DOHH2 (cell line): ENCODE measurements around the gene MEX3D.
"Not testable (repeated sequence)": the region's sequence is repeated elsewhere in the genome, so short reads cannot be mapped to it uniquely, and the experiment has no call there.

Source experiments
- H3F3A ChIP-seq: fragments of 200-600 bp; sonication (generic), shearing (Covaris generic); 2 replicates; pipeline ENCODE4 v1.6.0; 2016; ENCODE audit warnings: antibody characterized with exemption, mild to moderate bottlenecking; ENCODE audit not compliant: control insufficient read depth, insufficient read depth
- H3K27ac ChIP-seq: fragments of 200-600 bp; sonication (generic); 2 replicates; pipeline ENCODE4 v1.5.1; 2014; ENCODE audit warnings: low read depth, mild to moderate bottlenecking, low read length, moderate library complexity
- H3K27me3 ChIP-seq: fragments of 200-600 bp; sonication (generic); 2 replicates; pipeline ENCODE4 v1.6.1; 2014; ENCODE audit warnings: mild to moderate bottlenecking, low read length, mixed read lengths; ENCODE audit not compliant: control insufficient read depth
- H3K36me3 ChIP-seq: fragments of 200-600 bp; sonication (generic); 2 replicates; pipeline ENCODE4 v1.6.1; 2014; ENCODE audit warnings: mild to moderate bottlenecking, low read length, moderate library complexity, mixed read lengths; ENCODE audit not compliant: control insufficient read depth
- H3K4me1 ChIP-seq: fragments of 200-600 bp; sonication (generic); 2 replicates; pipeline ENCODE4 v1.6.1; 2014; ENCODE audit warnings: mild to moderate bottlenecking, low read length, mixed read lengths; ENCODE audit not compliant: control insufficient read depth
- H3K4me2 ChIP-seq: fragments of 200-600 bp; sonication (generic); 2 replicates; pipeline ENCODE4 v1.6.0; 2014; ENCODE audit warnings: mild to moderate bottlenecking, low read length, moderate library complexity
- H3K4me3 ChIP-seq: fragments of 200-600 bp; sonication (generic); 2 replicates; pipeline ENCODE4 v1.5.1; 2014; ENCODE audit warnings: mild to moderate bottlenecking, low read length, mixed read lengths
- H3K79me2 ChIP-seq: fragments of 200-600 bp; sonication (generic); 2 replicates; pipeline ENCODE4 v1.6.1; 2014; ENCODE audit warnings: mild to moderate bottlenecking, low read length, mixed read lengths; ENCODE audit not compliant: control insufficient read depth
- H3K9me2 ChIP-seq: fragments of 200-600 bp; sonication (generic); replicated peaks from 2 replicates; pipeline ENCODE4 v1.6.1; 2014; ENCODE audit warnings: mild to moderate bottlenecking, low read length, mixed read lengths; ENCODE audit not compliant: control insufficient read depth
- H3K9me3 ChIP-seq: fragments of 200-600 bp; sonication (generic); 2 replicates; pipeline ENCODE4 v1.6.1; 2014; ENCODE audit warnings: antibody characterized with exemption, low read length, mixed read lengths; ENCODE audit not compliant: control insufficient read depth, insufficient read depth
- H4K20me1 ChIP-seq: fragments of 200-600 bp; sonication (generic); 2 replicates; pipeline ENCODE4 v1.6.0; 2014; ENCODE audit warnings: low read depth, mild to moderate bottlenecking, antibody characterized with exemption, low read length, moderate library complexity; ENCODE audit not compliant: control insufficient read depth, insufficient read depth
- CTCF ChIP-seq: fragments of 200-600 bp; sonication (generic); IDR thresholded peaks from one replicate; pipeline ENCODE4 v1.5.1; 2014; ENCODE audit warnings: antibody characterized with exemption, mild to moderate bottlenecking, low read depth, low read length; ENCODE audit not compliant: poor library complexity, severe bottlenecking
- EZH2phosphoT487 ChIP-seq: fragments of 200-600 bp; sonication (generic); IDR thresholded peaks from 2 replicates; pipeline ENCODE4 v1.6.1; 2017; ENCODE audit warnings: borderline replicate concordance, mild to moderate bottlenecking, antibody characterized with exemption, low read length, moderate library complexity, mixed read lengths

The MEX3D gene

GRCh38 chr19:1521636-1522035, 46.5 kb downstream of the MEX3D start:
- H3K9me2 ChIP-seq, result no peaks in the 10 kb centered on the region
- H4K20me1 ChIP-seq, result no peaks in the 10 kb centered on the region
- no peaks in the 10 kb centered on the region for H3K36me3 ChIP-seq
- no peaks in the 10 kb centered on the region for H3F3A ChIP-seq
- no peaks in the 10 kb centered on the region for H3K27me3 ChIP-seq
- H3K4me2 ChIP-seq, result no peak overlapping the region
- H3K9me3 ChIP-seq, result no peaks in the 10 kb centered on the region
- no peak overlapping the region for H3K4me3 ChIP-seq
- no peak overlapping the region for H3K27ac ChIP-seq
- H3K4me1 ChIP-seq, result no peaks in the 10 kb centered on the region
- TF ChIP-seq CTCF (no peak), EZH2phosphoT487 (no peak)
- H3K79me2 ChIP-seq, result no peaks in the 10 kb centered on the region

DNA sequence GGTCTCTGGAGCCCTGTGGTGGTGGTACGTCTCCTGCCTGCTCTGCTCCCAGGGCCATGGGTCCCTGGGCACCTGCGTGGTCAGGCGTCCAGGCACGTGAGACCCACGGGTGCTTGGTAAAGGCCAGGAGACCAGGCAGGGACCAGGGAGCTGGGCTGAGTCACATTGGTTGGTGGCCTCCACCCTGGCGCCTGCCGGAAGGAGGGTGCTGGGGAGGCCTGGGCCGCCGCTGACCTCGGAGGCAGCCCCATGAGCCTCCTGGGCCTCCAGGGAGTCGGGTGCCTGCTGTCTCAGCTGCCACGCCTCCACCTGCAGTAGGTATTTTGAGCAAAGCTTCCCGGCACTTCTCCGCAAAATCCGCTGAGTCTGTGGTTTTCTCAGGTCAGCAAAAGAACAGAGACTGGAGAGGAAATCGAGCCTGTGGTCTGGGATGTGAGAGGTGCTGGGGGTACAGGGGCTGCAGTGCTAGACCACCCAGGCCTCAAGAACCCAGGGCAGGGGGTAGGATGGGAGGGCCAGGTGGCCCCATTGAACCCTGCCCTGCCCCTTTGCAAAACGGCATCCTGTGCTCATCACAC, 47.8 kb downstream of the MEX3D start:
- no peak overlapping the region for H3K4me2 ChIP-seq
- H3K9me2 ChIP-seq, result no peaks in the 10 kb centered on the region
- H3K79me2 ChIP-seq, result no peaks in the 10 kb centered on the region
- H3K27ac ChIP-seq, result no peak overlapping the region
- TF ChIP-seq EZH2phosphoT487 (no peak), CTCF (no peak)
- no peaks in the 10 kb centered on the region for H3K27me3 ChIP-seq
- no peaks in the 10 kb centered on the region for H3K4me1 ChIP-seq
- H3K36me3 ChIP-seq, result no peaks in the 10 kb centered on the region
- no peaks in the 10 kb centered on the region for H4K20me1 ChIP-seq
- no peaks in the 10 kb centered on the region for H3K9me3 ChIP-seq
- H3K4me3 ChIP-seq, result no peak overlapping the region
- no peaks in the 10 kb centered on the region for H3F3A ChIP-seq

GRCh38 chr19:1519802-1520201, 48.3 kb downstream of the MEX3D start:
- not testable (repeated sequence) for H3K9me2 ChIP-seq, H3K4me2 ChIP-seq, H3K36me3 ChIP-seq, H3K79me2 ChIP-seq, H3K9me3 ChIP-seq, H3F3A ChIP-seq, H3K27ac ChIP-seq, H3K27me3 ChIP-seq, H4K20me1 ChIP-seq, H3K4me1 ChIP-seq, H3K4me3 ChIP-seq

- no peaks in the 10 kb centered on the region; the same call in 1 of the 2 replicates for H3K4me1 ChIP-seq
- H3K79me2 ChIP-seq, result no peaks in the 10 kb centered on the region
- TF ChIP-seq CTCF (no peak), EZH2phosphoT487 (no peak)
- no peak overlapping the region for H3K4me3 ChIP-seq
- H3K9me3 ChIP-seq, result no peaks in the 10 kb centered on the region
- no peak overlapping the region for H3K4me2 ChIP-seq
- H3K36me3 ChIP-seq, result no peaks in the 10 kb centered on the region
- H3K9me2 ChIP-seq, result no peaks in the 10 kb centered on the region
- no peaks in the 10 kb centered on the region for H3F3A ChIP-seq
- no peak overlapping the region for H3K27ac ChIP-seq
- H3K27me3 ChIP-seq, result no peaks in the 10 kb centered on the region
- no peaks in the 10 kb centered on the region for H4K20me1 ChIP-seq
These were observed 49.7 kb downstream of the MEX3D start for GRCh38 chr19:1518471-1518870.
